Neural progenitor cell (in vitro differentiated cells): ENCODE results near the gene ZNF516.

ENCODE experiments used
- CTCF ChIP-seq: fragments of 200-600 bp; sonication (generic); IDR thresholded peaks from 2 replicates; pipeline ENCODE4 v1.5.1; 2017; ENCODE audit warnings: antibody characterized with exemption, mild to moderate bottlenecking
- EZH2 ChIP-seq: fragments of 200-600 bp; sonication (generic); IDR thresholded peaks from 2 replicates; pipeline ENCODE4 v1.6.1; 2017; ENCODE audit warnings: antibody characterized with exemption, mild to moderate bottlenecking, moderate library complexity
- EZH2phosphoT487 ChIP-seq: fragments of 200-600 bp; sonication (generic); IDR thresholded peaks from 2 replicates; pipeline ENCODE4 v1.6.1; 2017; ENCODE audit warnings: antibody characterized with exemption

- TF ChIP-seq CTCF = peak; percentile 26
- no peak for TF ChIP-seq EZH2
- TF ChIP-seq EZH2phosphoT487 = no peak
These were observed 33.7 kb upstream of the ZNF516 start for GRCh38 chr18:76528477-76529432.
